Measurements from ENCODE around the gene PIGP. TPM values are rescaled to one million over a fixed set of nuclear protein-coding genes. Genes with fewer than 3 reads are reported as not detected.

PIGP gene
- total and polyA plus RNA-seq, 2 of the 13 experiments (the other 11 are each of a cell fraction or from before 2014, with no cell fraction given), result 14.8 to 33.4 TPM

- in situ Hi-C loops (cut with HindIII; ENCODE audit: extremely low pct_ligation_motif_present, low pct_unique_long_range_greater_than_20kb), result no loop called here
- no peak for ATAC-seq
- no peak for FAIRE-seq
- DNase-seq (ENCODE audit: low spot score), result no peak
- H3K36me3 ChIP-seq (replicated peaks in 1 of 2; ENCODE audit: control insufficient read depth in 1 of 2, insufficient read depth in 2 of 2, low read length in 2 of 2), result no peaks in the 10 kb centered on the region
- no peak overlapping the region for H3K4me3 ChIP-seq (replicated peaks in 1 of 3; ENCODE audit: insufficient read depth in 1 of 3, low read depth in 2 of 3, low read length in 3 of 3)
- H3K4me1 ChIP-seq (ENCODE audit: insufficient read depth, low read length), result no peaks in the 10 kb centered on the region
- H3K9ac ChIP-seq (ENCODE audit: insufficient read depth, low read depth, low read length), result no peak overlapping the region
- no peaks in the 10 kb centered on the region for H3K9me3 ChIP-seq (ENCODE audit: low read length)
- intact Hi-C loops (cut with micrococcal nuclease; ENCODE audit: unreplicated experiment), result no loop called here
- H3K27ac ChIP-seq (ENCODE audit: extremely low read length, insufficient read depth, low read length), result no peak overlapping the region
- no peaks in the 10 kb centered on the region for H3K79me2 ChIP-seq (ENCODE audit: insufficient read depth, low read length)
- no peak for TF ChIP-seq ZFP37 (CRISPR knock-in tag; IDR thresholded peaks at IDR 0.05; ENCODE audit: borderline replicate concordance)
- no peak for TF ChIP-seq ZBTB43 (CRISPR knock-in tag; conservative IDR thresholded peaks at IDR 0.05)
- no peak for TF ChIP-seq WIZ (CRISPR knock-in tag; IDR thresholded peaks at IDR 0.05)
- no peak for TF ChIP-seq ESRRA (CRISPR knock-in tag; IDR thresholded peaks at IDR 0.05; ENCODE audit: low read depth)
- no peak for TF ChIP-seq ZNF598 (CRISPR knock-in tag; IDR thresholded peaks at IDR 0.05; ENCODE audit: borderline replicate concordance)
- no peak for TF ChIP-seq ETV5 (CRISPR knock-in tag; IDR thresholded peaks at IDR 0.05; ENCODE audit: borderline replicate concordance)
- no peak for TF ChIP-seq KDM5A (IDR thresholded peaks at IDR 0.05; ENCODE audit: borderline replicate concordance, low read length)
- TF ChIP-seq REXO4 (CRISPR knock-in tag; IDR thresholded peaks at IDR 0.05; ENCODE audit: borderline replicate concordance), result no peak
- no peak for TF ChIP-seq ZNF496 (CRISPR knock-in tag; IDR thresholded peaks at IDR 0.05; ENCODE audit: insufficient replicate concordance)
- no peak for TF ChIP-seq PAF1 (CRISPR knock-in tag; IDR thresholded peaks at IDR 0.05)
- no peak for TF ChIP-seq RNF2 (conservative IDR thresholded peaks at IDR 0.05; ENCODE audit: low read depth)
- TF ChIP-seq ZNF772 (CRISPR knock-in tag; IDR thresholded peaks at IDR 0.05), result no peak
- TF ChIP-seq HMGXB4 (CRISPR knock-in tag; IDR thresholded peaks at IDR 0.05; ENCODE audit: borderline replicate concordance in 1 of 2, low read depth in 1 of 2), result no peak
- TF ChIP-seq ZNF281 (CRISPR knock-in tag; IDR thresholded peaks at IDR 0.05; ENCODE audit: borderline replicate concordance), result no peak
- no peak for TF ChIP-seq ZNF562 (CRISPR knock-in tag; IDR thresholded peaks at IDR 0.05; ENCODE audit: borderline replicate concordance)
- no peak for TF ChIP-seq SNRNP70 (IDR thresholded peaks at IDR 0.05; ENCODE audit: low read depth, low read length)
- 66% methylated on average over 4 of the region's 4 CpGs for WGBS (ENCODE audit: low lambda C conversion rate)
- no TSS peak for BruUV-seq (replicated peaks)
- H3K4me2 ChIP-seq (ENCODE audit: low read depth, low read length), result no peak overlapping the region
- CTCF ChIA-PET (ENCODE audit: low intra/inter-chr PET ratio, low total read pairs), result no interaction called here
- H3K27me3 ChIP-seq (ENCODE audit: control insufficient read depth in 1 of 2, insufficient read depth in 2 of 2, low read length in 2 of 2), result no peaks in the 10 kb centered on the region
- no peak overlapping the region for H2AFZ ChIP-seq (ENCODE audit: low read length)
- POLR2A ChIA-PET, result no interaction called here
- no peaks in the 10 kb centered on the region for H4K20me1 ChIP-seq (ENCODE audit: insufficient read depth, low read length)
These were observed 44.3 kb downstream of the PIGP start for GRCh38 chr21:37028570-37028969.
